Activated CD4-positive, alpha-beta T cell treated with anti-CD3 and anti-CD28 coated beads, Interleukin-2, amount 50 U/mL, for 1 hour (primary cell): Measurements from ENCODE around the gene RIC3.
A peak's percentile ranks its signal among the peaks of the same experiment; 100 is the strongest.

Source experiments
- DNase-seq: peaks from one replicate; pipeline ENCODE4 v3.0.0-alpha.2; 2020

The RIC3 gene

GRCh38 chr11:8168485-8169257 lies at the start of gene RIC3:
Gene RIC3 (minus strand): TSS chr11:8169025. CDS start chr11:8168989, 36 bp downstream.
- peak; percentile 38 for DNase-seq

DNA sequence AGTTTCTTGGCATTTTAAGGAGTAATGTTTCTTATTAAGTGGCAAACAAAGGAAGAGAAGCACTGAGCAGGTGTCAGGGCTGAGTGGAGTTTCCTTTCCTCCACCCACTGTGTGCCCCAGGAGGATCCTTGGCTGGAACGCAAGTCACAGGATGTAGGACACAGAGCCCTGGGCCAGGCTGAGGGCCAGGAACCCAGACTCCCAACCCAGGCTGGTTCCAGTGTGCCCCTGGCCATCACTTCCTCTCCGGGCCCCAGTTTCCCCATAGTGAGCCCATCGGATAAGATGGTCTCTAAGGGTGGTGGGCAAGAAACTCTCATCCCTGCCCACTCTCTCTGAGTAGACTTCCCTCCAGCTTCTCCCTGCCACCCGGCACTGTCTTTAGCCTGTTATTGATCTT lies 49.6 kb upstream of the RIC3 start:
- DNase-seq: no peak

DNA sequence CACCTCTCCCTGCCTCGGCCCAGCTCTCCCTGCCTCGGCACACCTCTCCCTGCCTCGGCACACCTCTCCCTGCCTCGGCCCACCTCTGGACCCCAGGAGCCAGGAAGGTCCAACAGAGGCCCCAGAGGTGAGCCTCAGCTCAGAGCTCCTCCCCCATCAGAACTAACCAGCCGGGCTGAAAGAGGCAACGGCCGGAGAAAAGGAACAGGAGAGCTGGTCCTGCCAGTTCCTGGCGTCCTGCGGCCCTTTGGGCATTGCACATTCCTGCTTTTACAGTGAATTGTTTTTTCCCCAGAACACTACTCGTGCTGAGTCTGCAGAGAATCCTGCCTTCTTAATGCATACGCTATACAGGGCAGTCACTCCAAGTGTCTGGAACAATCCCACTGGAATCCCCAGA lies 49.1 kb upstream of the RIC3 start:
- DNase-seq: no peak

DNA sequence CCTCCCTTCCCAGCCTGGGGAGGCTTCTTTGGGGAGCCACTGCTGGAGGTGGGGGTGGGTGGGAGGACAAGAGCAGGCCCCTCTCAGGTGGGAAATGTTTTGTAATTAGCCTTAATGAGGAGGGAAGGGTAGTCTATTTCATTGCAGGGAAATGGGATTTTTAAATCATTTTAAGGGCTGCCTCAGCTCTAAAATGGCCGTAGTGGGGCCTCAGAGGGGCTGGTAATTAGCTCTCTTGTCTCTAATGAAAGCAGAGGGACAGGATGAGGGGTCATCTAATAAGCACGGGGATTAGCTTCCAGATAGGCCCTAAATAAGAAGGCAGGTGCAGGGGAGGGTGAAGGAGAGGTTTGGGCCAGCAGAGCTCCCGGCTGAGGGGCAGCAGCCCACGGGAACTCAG lies 48.3 kb upstream of the RIC3 start:
- DNase-seq: no peak

DNA sequence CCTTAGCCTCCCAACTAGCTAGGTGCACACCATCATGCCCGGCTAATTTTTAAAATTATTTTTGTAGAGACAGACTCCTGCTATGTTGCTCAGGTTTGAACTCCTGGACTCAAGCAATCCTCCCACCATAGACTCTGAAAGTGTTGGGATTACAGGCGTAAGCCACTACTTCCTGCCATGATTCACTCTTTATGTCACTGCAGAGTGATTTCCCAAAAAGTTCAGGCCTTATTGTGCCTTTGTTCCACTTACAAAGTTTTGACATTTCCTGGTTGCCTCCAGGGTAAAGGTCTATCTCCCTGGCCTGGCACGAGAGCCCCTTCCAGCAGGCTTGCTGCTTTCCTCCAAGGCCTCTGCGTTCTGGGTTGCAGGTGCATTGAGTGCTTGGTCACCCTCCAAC lies 44.6 kb upstream of the RIC3 start:
- no peak for DNase-seq

GRCh38 chr11:8209208-8209807 lies 40.5 kb upstream of the RIC3 start:
- peak; percentile 6 for DNase-seq

DNA sequence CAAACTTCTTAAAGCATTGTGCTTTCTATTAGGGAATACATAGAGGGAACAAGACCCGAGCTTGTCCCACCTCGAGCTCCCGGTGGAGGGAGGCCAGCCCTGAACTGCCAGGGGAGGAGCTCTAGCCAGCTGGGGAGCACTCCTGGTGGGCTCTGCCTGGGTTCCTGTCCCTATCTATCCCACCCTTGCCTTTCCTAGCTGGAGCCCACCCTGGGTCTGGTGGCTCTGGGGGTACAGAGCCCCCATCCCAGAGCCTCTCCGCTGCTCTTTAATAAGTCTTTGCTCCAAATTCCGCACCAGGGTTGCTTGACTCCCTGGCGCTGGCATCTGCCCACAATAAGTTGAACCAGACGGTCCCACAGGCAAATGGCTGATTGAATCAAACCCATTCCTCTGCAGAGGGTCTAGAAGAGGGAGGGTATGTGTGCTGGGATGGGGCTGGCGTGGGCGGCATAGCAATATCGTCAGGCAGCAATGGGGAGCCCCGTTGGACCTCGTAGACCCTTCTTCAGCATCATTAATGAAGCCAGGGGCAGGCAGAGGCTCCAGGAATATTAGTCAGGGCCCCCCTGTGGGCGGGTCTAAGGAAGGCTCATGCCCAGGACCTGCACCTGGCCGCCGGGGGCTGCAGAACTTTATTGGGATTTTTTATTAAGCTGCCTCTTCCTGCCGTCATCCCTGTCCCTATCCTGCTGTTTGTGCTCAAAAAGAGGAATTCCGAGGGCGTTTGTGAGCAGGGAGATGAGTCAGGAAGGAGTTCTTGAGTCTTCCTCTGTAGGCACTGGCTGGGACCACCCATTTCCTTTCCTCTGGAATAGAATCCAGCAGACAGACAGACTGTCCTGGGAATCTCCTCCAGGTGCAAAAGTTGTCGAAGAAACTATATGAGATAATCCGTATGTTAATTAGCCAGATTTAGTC lies 38.5 kb upstream of the RIC3 start:
- no peak for DNase-seq

DNA sequence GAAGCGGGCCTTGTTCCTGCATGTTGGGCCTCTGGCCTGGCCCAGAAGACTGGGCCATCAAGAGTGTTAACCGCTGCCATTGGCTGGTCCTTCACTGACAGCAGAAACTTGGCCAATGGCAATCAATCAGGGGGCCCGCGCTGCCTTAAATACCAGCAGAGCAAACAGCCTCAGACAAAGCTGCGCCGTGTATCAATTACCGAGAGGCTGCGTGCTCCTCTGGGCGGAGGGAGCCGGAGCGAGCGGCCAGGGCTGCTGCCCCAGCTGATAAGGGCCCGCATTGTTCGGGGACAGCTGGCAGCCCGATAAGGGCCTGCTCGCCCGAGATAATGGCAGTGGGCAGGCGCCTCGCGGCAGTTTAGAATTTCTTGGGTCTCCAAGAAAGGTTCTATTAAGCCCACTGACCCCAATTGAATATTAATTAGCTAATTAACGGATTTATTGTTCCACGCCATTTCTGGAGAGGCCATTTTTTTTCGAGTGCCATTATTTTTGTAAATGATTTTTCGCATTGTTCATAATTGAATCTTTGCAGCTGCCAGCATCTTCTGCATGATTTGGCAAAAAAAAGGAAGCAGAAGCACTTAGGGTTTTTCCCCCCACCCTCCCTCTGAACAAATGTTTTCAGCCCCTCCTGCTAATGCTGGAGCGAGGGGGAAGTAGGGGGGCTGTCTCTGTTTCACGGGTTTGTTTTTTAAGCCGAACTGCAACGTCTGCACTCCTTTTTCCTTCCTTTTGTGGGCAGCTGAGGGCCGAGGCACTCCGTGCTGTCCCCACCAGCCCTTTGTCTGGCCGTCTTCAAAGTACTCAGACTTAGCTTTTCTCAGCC lies 37.6 kb upstream of the RIC3 start:
- DNase-seq: no peak

- no peak for DNase-seq
Observed at GRCh38 chr11:8205566-8205965, 36.7 kb upstream of the RIC3 start.

- DNase-seq: no peak
Observed at GRCh38 chr11:8204596-8204995, 35.8 kb upstream of the RIC3 start.

DNA sequence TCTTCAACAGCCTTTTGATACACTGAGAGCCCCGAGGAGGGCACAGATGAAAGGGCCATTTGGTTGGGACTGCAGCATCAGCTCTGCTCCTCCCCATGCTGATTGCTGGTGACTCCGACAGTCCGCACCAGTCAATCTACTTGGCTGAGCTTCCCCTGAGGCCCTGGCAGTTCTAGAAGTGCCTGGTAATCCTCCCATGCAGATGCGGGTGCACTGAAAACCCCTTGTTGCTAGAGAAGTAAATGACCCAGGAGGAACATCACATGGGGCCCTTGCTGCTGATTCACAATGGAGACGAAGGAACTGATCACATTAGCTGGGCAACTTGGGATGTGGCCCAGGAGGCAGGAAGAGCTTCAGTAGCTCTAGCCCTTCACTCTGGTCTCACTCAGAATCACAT lies 35.2 kb upstream of the RIC3 start:
- no peak for DNase-seq

DNA sequence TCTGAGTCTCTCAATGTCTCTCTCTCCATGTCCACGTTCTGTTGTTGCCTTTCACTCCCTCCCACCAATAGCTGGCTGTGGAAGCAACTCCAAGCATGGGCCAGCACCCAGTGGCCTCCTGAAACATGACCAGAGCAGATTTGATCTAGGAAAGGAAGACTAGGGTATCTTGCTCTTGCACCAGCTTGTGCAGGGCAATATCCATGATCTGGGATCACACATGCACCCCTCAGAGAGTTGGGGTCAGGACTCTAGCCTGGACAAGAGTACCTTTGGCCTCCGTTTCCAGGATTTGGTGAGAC lies 34.5 kb upstream of the RIC3 start:
- DNase-seq: no peak

DNA sequence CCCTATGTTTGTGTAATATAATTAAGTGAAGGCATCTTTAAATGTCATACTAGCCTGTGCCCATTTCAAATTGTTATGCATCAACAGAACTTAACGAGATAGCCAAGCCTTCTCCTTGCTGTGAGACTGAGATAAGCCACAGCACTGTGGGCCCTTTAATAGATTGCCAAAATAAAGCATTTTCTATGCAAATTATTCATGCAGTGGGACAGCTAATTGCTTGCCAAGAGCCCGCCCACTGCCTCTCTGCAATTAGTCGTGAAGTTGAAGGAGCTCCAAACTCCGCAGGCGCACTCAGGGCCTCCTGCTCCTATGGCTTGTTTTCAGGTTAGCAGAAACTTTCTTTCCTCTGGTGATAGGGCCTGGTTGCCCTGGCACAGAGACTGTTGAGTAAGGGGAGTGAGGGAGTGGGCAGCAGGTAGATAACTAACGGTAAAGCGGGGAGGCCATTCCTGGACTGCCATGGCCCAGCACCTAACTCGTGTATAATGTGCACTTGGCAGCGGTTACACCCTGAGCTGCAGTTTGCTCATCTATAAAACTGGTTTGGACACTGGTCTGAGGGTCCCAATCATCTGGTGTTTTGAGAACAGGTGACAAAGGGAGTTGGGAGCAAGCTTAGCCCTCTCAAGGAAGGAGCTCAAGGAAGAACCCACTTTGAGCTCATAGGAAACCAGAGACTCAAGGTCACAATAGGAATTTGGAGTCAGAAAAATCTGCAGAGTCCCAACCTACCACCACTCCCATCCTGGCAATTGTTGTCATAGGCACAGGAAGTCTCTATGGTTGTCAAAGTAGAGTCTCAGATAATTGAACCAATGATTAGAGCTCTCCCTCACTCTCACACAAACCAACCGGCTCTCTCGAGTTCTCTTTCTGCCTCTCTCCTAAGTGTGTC lies 33.9 kb upstream of the RIC3 start:
- DNase-seq: no peak

DNA sequence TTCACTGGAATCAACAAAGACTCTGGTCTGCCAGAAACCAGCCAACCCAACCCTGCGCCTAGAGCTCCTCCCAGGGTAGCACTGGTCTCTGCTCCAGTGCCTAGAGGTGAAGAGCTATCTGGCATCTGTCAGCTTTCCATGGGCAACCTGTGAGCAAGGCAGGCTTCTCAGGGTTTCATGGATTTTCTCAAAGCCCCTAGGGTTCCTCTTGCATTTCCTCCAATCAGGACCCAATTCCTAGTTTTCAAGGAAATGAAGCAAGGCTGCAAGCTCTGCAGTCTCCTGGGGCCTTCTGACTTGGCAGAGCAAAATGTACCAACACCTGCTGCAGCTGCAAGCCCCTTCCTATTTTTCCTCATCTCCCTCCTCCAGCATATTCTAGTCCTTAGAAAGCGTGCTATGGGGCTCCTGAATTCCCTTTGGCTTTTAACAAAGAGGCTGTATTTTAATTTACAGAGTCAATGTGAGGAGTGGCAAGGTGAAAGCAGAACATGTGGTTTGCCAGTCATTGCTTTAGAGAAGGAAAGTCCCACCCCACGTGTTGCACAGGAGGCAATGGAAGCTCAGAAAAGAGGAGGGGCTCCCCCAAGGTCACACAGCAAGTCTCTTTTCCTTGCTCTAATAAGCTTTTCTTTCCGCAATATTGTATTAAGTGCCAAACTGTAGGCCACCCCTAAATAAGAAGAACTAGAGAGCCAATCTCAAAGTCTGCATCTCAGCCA lies 33.0 kb upstream of the RIC3 start:
- no peak for DNase-seq

DNA sequence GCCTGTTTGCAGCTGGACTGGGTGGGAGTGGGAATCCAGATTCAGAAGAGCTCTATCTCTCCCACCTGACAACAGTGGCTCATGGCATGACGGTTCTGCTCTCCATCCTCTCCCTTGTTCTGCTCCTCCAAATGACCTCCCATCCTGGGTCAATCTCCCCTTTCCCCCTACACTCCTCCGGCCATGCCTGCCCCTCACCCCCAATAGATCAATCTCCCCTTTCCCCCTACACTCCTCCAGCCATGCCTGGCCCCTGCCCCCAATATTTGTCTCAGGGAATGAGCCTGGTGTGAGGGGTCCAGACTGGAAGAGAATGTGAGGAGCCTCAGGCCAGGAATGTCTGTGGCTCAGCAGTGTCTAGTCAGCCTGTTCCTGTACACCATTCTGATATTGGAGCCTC lies 30.9 kb upstream of the RIC3 start:
- no peak for DNase-seq

DNA sequence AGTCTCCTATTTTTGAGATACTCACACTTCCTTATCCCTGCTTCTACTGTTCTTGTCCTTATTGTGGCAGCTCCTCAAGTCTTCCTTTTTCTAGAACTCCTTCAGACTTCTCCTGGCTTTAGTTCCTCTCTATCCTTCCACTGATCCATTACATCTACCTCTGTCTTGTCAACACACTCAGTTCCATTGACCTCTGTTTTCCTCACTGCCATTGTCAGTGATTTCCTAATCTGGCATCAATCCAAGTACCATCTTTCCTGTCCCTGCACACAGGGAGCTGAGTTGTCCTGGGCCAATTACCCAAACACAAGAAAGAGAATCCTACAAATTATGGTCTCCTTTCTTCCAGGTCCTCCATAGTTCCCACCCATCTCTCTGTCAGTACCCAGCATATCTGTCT lies 27.9 kb upstream of the RIC3 start:
- no peak for DNase-seq

GRCh38 chr11:8194956-8195355 lies 26.1 kb upstream of the RIC3 start:
- no peak for DNase-seq

GRCh38 chr11:8192896-8193209 lies 24.0 kb upstream of the RIC3 start:
- no peak for DNase-seq

DNA sequence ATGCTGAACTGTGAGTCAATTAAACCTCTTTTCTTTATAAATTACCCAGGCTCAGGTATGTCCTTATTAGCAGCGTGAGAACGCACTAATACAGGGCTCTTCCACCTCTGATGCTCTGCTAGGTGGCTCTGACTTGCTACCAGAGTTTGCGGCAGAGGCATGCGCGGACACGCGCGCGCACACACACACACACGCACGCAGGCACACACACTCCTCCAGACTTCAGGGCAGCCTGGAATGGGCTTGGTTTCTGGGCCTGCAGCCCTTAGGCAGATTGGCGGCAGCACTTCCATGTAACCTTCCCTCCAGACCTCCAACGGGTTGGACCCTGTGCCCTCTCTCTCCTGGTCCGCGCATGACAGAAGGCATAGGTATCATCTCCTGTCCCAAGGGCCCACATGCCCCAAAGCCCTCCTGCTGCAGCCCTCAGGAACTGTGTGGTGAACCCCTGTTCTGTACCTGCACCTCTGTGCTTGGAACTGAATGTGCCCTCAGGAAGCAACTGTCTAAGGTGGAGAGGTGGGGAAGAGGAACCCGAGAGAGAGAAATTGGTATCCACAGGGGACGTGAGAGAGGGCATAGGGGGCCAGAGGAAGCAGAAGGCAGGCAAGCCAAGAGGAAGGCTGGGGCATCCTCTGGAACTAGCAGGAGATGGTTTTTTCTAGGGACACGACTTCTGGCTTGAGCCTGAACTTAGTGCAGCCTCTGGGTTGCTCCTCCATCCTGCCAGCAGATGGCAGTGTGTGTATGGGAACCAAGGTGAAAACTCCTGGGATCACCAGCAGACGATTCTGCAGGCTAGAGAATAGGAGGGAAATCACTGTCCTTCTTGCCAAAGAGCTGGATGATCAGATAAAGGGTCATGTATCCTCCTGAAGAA lies 23.4 kb upstream of the RIC3 start:
- peak; percentile 41 for DNase-seq

DNA sequence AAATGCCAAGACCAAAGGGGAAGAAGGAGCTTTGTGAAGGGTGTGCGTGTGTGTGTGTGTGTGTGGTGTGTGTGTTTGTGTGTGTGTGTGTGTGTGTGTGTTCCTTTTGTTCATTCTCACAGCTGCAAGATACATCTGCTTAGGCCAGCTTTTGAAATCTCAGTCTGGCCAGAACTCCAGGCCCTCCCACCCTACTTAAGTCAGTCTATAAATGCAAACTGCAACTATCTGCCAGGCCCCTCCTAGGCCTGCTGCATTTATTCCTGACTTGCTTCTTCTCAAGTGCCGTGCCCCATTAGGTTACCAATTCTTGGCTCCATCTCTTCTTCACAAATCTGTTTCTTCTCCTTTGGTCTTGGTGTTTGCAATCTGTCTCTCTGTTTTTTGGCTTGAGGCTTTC lies 21.6 kb upstream of the RIC3 start:
- no peak for DNase-seq
